GM19438 (cell line): ENCODE results near the gene NAA80.

Experiments used
- ATAC-seq: cut with Tn5 transposase; IDR thresholded peaks from one replicate; pipeline ENCODE4 v1.9.1; 2021; ENCODE audit warnings: low read depth; ENCODE audit not compliant: unreplicated experiment

The NAA80 gene

GRCh38 chr3:50331364-50331907 is 32.2 kb upstream of the NAA80 start:
- ATAC-seq: no peak

- no peak for ATAC-seq
Observed at GRCh38 chr3:50330330-50330729, 31.1 kb upstream of the NAA80 start.

GRCh38 chr3:50327943-50328691 is 28.9 kb upstream of the NAA80 start, which contains the start of gene TUSC2:
TSS of gene TUSC2 (minus strand) at chr3:50328223. CDS start at chr3:50328099, 124 bp downstream.
- ATAC-seq: peak; percentile 84

GRCh38 chr3:50327129-50327528 is 27.9 kb upstream of the NAA80 start:
- ATAC-seq: no peak

- ATAC-seq: no peak
Observed at GRCh38 chr3:50326182-50326541, 27.0 kb upstream of the NAA80 start.

- no peak for ATAC-seq
Observed at GRCh38 chr3:50325497-50326181, 26.4 kb upstream of the NAA80 start.

DNA sequence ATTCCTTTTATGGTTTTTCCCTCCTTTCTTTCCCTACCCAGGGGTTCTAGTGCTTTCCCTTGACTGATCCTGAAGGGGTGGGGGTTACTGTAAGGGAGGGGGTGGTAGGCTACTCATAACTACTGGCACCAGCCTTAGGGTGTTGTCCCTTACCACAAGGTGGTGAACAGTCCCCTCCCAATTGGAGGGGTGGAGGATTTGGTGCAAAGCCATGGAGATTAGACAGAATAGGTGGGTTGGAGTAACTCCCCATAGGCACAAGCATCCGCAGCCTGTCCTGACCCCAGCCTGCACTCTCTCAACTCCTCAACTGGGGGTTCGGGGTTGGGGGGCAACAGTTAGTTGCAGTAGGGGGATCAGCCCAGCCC is 25.9 kb upstream of the NAA80 start:
- no peak for ATAC-seq

DNA sequence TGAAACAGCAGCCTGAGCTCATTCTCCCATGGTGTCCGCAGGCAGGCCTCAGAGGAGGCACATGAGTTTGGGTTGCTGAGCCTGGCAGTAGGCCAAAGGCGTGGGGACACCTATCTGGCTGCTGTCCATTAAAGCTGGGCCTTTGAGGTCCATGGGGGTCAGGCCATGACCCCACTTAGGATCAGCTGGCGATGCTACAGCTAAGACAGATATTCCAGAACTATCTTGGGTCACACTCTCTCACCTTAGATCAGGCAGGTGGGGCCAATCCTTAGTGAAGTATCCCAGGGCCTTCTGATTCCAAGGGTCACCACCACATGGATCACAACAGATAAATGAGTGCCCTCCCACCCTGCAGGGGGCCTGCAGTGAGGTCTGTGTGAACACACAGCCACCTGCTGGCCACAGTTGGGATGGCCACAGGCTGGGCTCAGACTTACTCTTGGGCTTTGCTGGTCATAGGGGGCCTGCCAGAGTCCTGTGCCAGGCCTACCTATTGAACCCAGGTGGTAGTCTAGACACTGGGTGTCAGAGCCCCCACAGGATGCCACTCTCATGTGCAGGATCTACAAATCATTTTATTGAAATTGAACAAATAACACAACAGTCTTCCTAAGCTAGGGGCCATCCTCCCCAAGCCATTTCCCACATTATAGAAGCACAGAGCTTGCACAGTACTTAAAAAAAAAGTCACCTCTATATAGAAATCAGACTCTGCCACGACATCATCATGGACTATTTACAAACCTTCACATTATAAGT is 25.3 kb upstream of the NAA80 start:
- no peak for ATAC-seq

GRCh38 chr3:50323614-50324199 is 24.5 kb upstream of the NAA80 start:
- ATAC-seq: no peak

GRCh38 chr3:50323092-50323600 is 23.9 kb upstream of the NAA80 start:
- ATAC-seq: no peak

- no peak for ATAC-seq
Observed at GRCh38 chr3:50322386-50323091, 23.3 kb upstream of the NAA80 start, which contains the start of gene HYAL2. TSS of gene HYAL2 (minus strand) at chr3:50322745. CDS start at chr3:50320489, 2,256 bp downstream.

- ATAC-seq: no peak
Observed at GRCh38 chr3:50322115-50322385, 22.8 kb upstream of the NAA80 start.

DNA sequence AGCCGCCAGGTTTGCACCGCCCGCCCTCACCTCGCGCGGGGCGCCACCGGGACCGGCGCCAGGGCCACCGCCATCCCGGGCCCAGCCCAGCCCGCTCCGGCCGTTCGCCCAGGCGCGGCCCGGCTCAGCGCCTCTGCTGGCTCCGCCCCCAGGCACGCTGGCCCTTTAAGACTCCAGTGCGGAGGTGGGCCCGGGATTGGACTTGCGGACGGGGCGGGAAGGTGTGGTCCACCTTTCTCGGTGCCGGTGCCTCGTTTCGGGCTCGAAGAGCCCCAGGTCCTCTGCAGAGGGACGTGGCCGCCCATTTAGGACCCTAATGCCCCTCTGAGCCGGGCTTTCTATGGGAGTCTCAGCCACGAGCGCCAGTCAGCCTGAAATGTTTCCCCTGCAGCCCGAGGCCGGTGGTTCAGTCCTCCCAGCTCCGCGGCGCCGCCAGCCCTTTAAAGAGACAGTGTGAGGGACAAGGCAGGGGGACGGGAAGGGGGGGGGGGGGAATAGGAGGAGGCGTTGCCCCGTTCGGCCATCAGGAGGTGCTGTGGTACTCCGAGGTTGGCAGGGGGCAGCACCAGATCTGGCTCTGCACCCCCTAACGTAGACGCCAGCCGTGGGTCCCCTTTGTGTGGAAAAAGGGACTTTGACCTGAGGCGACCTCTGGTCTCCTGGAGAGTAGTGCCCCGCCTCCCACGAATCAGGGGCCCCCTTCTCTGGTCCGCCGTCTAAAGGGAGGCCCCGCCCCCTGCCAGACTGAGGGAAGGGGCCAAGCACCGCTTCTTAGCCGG is 22.3 kb upstream of the NAA80 start:
- ATAC-seq: peak; percentile 86

GRCh38 chr3:50320853-50321335 is 21.7 kb upstream of the NAA80 start:
- peak; percentile 48 for ATAC-seq

GRCh38 chr3:50319894-50320625 is 20.9 kb upstream of the NAA80 start:
- ATAC-seq: no peak

- no peak for ATAC-seq
Observed at GRCh38 chr3:50319181-50319893, 20.1 kb upstream of the NAA80 start.

- no peak for ATAC-seq
Observed at GRCh38 chr3:50318615-50319014, 19.4 kb upstream of the NAA80 start.

DNA sequence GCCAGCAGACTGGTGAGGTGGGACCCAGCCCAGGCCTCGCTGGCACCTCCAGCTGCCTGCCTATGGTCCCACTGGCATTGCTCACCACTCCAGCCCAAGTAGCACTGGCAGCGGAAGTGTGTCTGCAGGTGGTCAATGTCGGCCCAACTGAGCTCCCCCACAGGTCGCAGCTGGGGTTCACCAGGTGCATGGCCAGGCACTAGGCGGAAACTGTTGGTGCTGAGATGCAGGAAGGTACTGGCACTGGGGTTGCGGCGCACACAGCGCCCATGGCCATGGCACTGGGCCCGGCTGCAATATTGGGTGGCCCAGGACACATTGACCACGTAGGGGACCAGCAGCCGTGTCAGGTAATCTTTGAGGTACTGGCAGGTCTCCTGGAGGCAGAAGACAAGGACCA is 19.0 kb upstream of the NAA80 start:
- no peak for ATAC-seq
